ENCODE results near the gene FANCI.

- TF ChIP-seq CTCF (IDR thresholded peaks at IDR 0.05), result no peak
- TF ChIP-seq POLR2A (IDR thresholded peaks at IDR 0.05), result no peak
Observed at GRCh38 chr15:89303986-89304385, 60.2 kb downstream of the FANCI start.
